MCF 10A (cell line): Measurements from ENCODE around the gene RPS6KC1. TPM values are rescaled to one million over a fixed set of nuclear protein-coding genes. Genes with fewer than 3 reads are reported as not detected.
"Not testable (repeated sequence)": the region's sequence is repeated elsewhere in the genome, so short reads cannot be mapped to it uniquely, and the experiment has no call there.

Source experiments
- BruUV-seq: library from RNA; stranded (reverse); fragments of 400-500 nt; replicated peaks from 2 replicates; lab custom pipeline; 2021; lab: Mats Ljungman, UMichigan
- CTCF ChIA-PET: fragments of 300-600 bp; sonication (Branson Sonifier 250); formaldehyde crosslinking; extraction: SDS; loops from one replicate; lab custom pipeline; 2021; ENCODE audit warnings: antibody characterized with exemption, inconsistent platforms; lab: Yijun Ruan, JAX
- POLR2A ChIA-PET: fragments of 300-600, 350-650 bp; sonication (Branson Sonifier 250); formaldehyde crosslinking; extraction: SDS; loops from one replicate; lab custom pipeline; 2020; ENCODE audit warnings: antibody characterized with exemption, inconsistent platforms; lab: Yijun Ruan, JAX
- DNase-seq: peaks from one replicate; pipeline ENCODE4 v3.0.0-alpha.2; 2018; ENCODE audit not compliant: unreplicated experiment
- H3K27ac Mint-ChIP-seq: one replicate; pipeline ENCODE4 v1.8.0; 2022; ENCODE audit warnings: mild to moderate bottlenecking, low read depth, mixed read lengths; ENCODE audit not compliant: unreplicated experiment
- H3K27me3 Mint-ChIP-seq: one replicate; pipeline ENCODE4 v1.8.0; 2022; ENCODE audit warnings: mixed read lengths; ENCODE audit not compliant: insufficient read depth, unreplicated experiment
- H3K36me3 Mint-ChIP-seq: one replicate; pipeline ENCODE4 v1.8.0; 2022; ENCODE audit warnings: mild to moderate bottlenecking, moderate library complexity, mixed read lengths; ENCODE audit not compliant: insufficient read depth, unreplicated experiment
- H3K4me1 Mint-ChIP-seq: one replicate; pipeline ENCODE4 v1.8.0; 2022; ENCODE audit warnings: mixed read lengths; ENCODE audit not compliant: insufficient read depth, unreplicated experiment
- H3K4me3 Mint-ChIP-seq: one replicate; pipeline ENCODE4 v1.8.0; 2022; ENCODE audit warnings: mild to moderate bottlenecking, moderate library complexity, mixed read lengths; ENCODE audit not compliant: unreplicated experiment
- H3K9me3 Mint-ChIP-seq: one replicate; pipeline ENCODE4 v1.8.0; 2022; ENCODE audit warnings: mixed read lengths; ENCODE audit not compliant: unreplicated experiment
- intact Hi-C: fragments of 100-400 bp; cut with micrococcal nuclease; formaldehyde crosslinking; loops from 2 replicates; pipeline ENCODE4 v1.14.1; 2022
- total RNA-seq: library from RNA; stranded (reverse); gene quantifications from 2 replicates; pipeline ENCODE4 v1.2.3, GENCODE V29; 2022
- TF ChIP-seq, protein P1 (sequence below): fragments of 200-600 bp; IDR thresholded peaks from one replicate; pipeline ENCODE4 v1.8.0; 2022; ENCODE audit warnings: antibody characterized with exemption, mild to moderate bottlenecking; ENCODE audit not compliant: unreplicated experiment

RPS6KC1 gene
- total RNA-seq, 1 experiment from 2014 or later, result 24.5 TPM

DNA sequence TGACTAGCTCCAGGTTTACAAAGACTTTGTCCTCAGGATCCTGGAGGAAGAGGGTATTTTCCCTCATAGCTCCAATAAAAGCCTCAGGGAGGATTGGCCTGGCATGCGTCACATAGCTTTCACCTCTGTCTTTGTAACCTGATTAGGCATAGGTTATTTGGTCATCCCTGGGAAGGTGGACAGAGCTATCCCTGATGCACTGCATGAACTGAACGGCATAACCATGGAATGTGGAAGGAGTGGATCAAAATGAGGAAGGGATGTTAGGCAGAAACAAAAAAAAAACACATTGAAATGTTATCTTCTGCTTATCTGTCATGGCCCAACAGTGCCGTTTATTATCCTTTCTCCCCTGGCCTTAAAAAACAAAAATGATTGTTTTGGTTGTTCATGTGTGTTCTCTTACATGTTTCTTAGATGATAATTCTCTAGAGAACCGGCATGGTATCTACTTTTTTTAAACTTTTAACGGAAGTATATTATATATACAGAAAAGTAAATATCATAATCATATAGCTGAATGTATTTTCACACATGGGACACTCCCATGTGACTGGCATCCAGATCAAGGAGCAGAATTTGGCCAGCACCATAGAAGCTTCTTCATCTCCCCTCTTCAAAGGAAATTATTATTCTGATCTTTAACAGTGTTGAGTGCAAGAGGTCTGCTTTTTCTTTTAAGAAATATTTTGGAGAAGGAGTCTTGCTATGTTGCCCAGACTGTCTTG lies 85.3 kb downstream of the RPS6KC1 start:
- ChIA-PET POLR2A (interaction anchor here (0.6 to 0.7 kb wide), 5 partner anchors 13 to 1436 kb away, joined by 3 to 4 read pairs (median 3); no protein-coding TSS in a partner anchor), CTCF (interaction anchor here (0.6 to 1.7 kb wide), 10 partner anchors 10 to 1125 kb away, joined by 3 to 12 read pairs (median 3); no protein-coding TSS in a partner anchor)
- H3K4me3 Mint-ChIP-seq, result no peak overlapping the region

DNA sequence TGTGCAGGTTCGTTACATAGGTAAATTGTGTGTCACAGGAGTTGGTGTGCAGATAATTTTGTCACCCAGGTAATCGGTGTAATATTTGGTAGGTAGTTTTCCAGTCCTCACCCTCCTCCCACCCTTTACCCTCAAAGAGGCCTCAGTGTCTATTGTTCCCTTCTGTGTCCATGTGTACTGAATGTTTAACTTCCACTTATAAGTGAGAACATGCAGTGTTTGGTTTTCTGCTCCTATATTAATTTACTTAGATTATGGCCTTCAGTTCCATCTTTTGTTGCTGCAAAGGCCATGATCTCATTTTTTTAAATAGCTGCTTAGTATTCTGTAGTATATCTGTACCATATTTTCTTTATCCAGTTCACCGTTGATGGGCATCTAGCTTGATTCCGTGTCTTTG lies 87.3 kb downstream of the RPS6KC1 start:
- ChIA-PET POLR2A (no interaction called here), CTCF (interaction anchor here (0.6 kb wide), 2 partner anchors 16 to 1181 kb away, joined by 3 read pairs; no protein-coding TSS in a partner anchor)
- H3K27ac Mint-ChIP-seq, result no peak overlapping the region
- H3K27me3 Mint-ChIP-seq, result no peaks in the 10 kb centered on the region
- H3K36me3 Mint-ChIP-seq, result no peaks in the 10 kb centered on the region
- no peak for DNase-seq
- H3K4me1 Mint-ChIP-seq, result no peaks in the 10 kb centered on the region
- TF ChIP-seq, protein P1, sequence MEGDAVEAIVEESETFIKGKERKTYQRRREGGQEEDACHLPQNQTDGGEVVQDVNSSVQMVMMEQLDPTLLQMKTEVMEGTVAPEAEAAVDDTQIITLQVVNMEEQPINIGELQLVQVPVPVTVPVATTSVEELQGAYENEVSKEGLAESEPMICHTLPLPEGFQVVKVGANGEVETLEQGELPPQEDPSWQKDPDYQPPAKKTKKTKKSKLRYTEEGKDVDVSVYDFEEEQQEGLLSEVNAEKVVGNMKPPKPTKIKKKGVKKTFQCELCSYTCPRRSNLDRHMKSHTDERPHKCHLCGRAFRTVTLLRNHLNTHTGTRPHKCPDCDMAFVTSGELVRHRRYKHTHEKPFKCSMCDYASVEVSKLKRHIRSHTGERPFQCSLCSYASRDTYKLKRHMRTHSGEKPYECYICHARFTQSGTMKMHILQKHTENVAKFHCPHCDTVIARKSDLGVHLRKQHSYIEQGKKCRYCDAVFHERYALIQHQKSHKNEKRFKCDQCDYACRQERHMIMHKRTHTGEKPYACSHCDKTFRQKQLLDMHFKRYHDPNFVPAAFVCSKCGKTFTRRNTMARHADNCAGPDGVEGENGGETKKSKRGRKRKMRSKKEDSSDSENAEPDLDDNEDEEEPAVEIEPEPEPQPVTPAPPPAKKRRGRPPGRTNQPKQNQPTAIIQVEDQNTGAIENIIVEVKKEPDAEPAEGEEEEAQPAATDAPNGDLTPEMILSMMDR, result no peak
- no peaks in the 10 kb centered on the region for H3K9me3 Mint-ChIP-seq
- intact Hi-C loops, result no loop called here
- no peak overlapping the region for H3K4me3 Mint-ChIP-seq
- no TSS peak for BruUV-seq

More for the DNA sequence above, 85.3 kb downstream of the RPS6KC1 start:
- no TSS peak for BruUV-seq
- no peaks in the 10 kb centered on the region for H3K9me3 Mint-ChIP-seq
- H3K27ac Mint-ChIP-seq, result no peak overlapping the region
- H3K27me3 Mint-ChIP-seq, result no peaks in the 10 kb centered on the region
- H3K4me1 Mint-ChIP-seq, result no peaks in the 10 kb centered on the region
- TF ChIP-seq, protein P1, result no peak
- H3K36me3 Mint-ChIP-seq, result no peaks in the 10 kb centered on the region
- intact Hi-C loops, result no loop called here
- no peak for DNase-seq

DNA sequence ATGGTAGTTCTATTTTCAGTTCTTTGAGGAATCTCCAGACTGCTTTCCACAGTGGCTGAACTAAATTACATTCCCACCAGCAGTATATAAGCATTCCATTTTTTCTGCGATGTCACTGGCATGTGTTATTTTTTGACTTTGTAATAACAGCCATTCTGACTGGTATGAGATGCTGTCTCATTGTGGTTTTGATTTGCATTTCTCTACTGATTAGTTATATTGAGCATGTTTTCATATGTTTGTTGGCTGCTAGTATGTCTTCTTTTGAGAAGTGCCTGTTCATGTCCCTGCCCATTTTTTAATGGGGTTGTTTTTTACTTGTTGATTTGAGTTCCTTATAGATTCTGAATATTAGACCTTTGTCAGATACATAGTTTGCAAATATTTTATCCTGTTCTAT lies 87.9 kb downstream of the RPS6KC1 start:
- Mint-ChIP-seq H3K27me3 (no peaks in the 10 kb centered on the region), H3K36me3 (no peaks in the 10 kb centered on the region), H3K4me1 (no peaks in the 10 kb centered on the region), H3K27ac (no peak overlapping the region), H3K9me3 (no peaks in the 10 kb centered on the region), H3K4me3 (no peak overlapping the region)
- POLR2A ChIA-PET, result no interaction called here
- no TSS peak for BruUV-seq
- DNase-seq, result no peak
- TF ChIP-seq, protein P1, result no peak
- CTCF ChIA-PET, result interaction anchor here (0.6 kb wide), 2 partner anchors 16 to 1181 kb away, joined by 3 read pairs; no protein-coding TSS in a partner anchor
- intact Hi-C loops, result no loop called here

DNA sequence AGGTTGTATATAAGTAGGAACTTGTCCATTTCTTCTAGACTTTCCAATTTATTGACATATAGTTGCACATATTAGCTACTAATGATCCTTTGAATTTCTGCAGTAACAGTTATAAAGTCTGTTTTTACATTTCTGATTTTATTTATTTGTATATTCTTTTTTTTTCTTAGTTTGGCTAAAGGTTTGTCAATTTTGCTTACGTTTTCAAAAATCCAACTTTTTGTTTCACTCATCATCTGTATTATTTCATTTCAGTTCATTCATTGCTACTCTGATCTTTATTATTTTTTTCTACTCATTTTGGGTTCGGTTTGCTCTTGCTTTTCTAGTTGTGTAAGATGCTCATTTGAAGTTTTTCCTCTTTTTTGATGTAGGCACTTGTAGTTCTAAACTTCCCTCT lies 97.9 kb downstream of the RPS6KC1 start:
- DNase-seq, result no peak
- no TSS peak for BruUV-seq
- ChIA-PET POLR2A (no interaction called here), CTCF (interaction anchor here (0.9 kb wide), 1 partner anchor 16 kb away, joined by 3 read pairs; no protein-coding TSS in a partner anchor)
- Mint-ChIP-seq H3K4me1 (peaks cover 2% of the 10 kb centered on the region), H3K9me3 (no peaks in the 10 kb centered on the region), H3K4me3 (no peak overlapping the region), H3K36me3 (peaks cover 4% of the 10 kb centered on the region), H3K27me3 (no peaks in the 10 kb centered on the region), H3K27ac (no peak overlapping the region)
- intact Hi-C loops, result no loop called here
- TF ChIP-seq, protein P1, result no peak

DNA sequence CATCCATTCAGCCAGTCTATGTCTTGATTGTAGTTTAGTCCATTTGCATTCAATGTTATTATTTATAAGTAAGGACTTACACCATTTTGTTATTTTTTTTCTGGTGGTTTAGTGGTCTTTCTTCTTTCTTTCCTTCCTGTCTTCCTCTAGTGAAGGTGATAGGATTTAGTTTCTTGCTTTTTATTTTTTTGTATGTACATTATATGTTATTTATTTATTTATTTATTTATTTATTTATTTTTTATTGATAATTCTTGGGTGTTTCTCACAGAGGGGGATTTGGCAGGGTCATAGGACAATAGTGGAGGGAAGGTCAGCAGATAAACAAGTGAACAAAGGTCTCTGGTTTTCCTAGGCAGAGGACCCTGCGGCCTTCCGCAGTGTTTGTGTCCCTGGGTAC lies 99.0 kb downstream of the RPS6KC1 start:
- H3K27me3 Mint-ChIP-seq, CTCF ChIA-PET, POLR2A ChIA-PET, H3K9me3 Mint-ChIP-seq, H3K27ac Mint-ChIP-seq, intact Hi-C loops, DNase-seq, H3K4me1 Mint-ChIP-seq, BruUV-seq, H3K36me3 Mint-ChIP-seq, H3K4me3 Mint-ChIP-seq: not testable (repeated sequence)
